ENCODE results near the gene PLSCR4. TPM values are rescaled to one million over a fixed set of nuclear protein-coding genes. Genes with fewer than 3 reads are reported as not detected.
"Not testable (repeated sequence)": the region's sequence is repeated elsewhere in the genome, so short reads cannot be mapped to it uniquely, and the experiment has no call there.

The PLSCR4 gene
- total RNA-seq, 1 experiment from 2014 or later = 1.3 TPM

DNA sequence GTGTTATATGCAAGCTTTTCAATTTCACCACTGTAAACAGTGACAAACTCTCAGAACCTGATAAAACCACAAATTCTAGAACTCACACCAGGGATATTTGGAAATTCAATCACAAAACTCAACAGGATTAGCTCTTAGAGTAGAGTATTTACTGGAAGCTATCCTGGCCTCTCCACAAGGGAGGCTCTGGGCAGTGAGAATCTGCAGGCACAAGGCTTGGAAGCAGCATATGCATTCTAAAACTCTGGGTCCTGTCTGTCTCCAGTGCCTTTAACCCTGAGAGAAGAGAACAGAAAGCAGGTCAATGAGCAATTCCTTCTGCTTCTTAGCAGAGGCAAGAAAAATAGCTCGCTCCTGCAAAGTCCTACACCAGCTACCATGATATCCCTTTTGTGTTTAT, 23.4 kb downstream of the PLSCR4 start:
- BruUV-seq (replicated peaks) = no TSS peak
- Histone ChIP-seq H3K27me3 (replicated peaks; ENCODE audit: insufficient read depth, low read depth, low read length, poor library complexity) (no peaks in the 10 kb centered on the region), H3K4me3 (ENCODE audit: low read depth, low read length, poor library complexity, severe bottlenecking) (no peak overlapping the region), H3K9me3 (ENCODE audit: low read depth, low read length, poor library complexity, severe bottlenecking) (peaks cover 3% of the 10 kb centered on the region), H3K27ac (ENCODE audit: low read depth, low read length, poor library complexity, severe bottlenecking) (no peak overlapping the region), H3K36me3 (ENCODE audit: insufficient read depth, low read length, poor library complexity, severe bottlenecking) (no peaks in the 10 kb centered on the region), H3K4me1 (ENCODE audit: insufficient read depth, low read length, poor library complexity, severe bottlenecking) (no peaks in the 10 kb centered on the region)
- no peak for DNase-seq (ENCODE audit: low spot score)
- no peak for TF ChIP-seq EZH2 (IDR thresholded peaks at IDR 0.05; ENCODE audit: borderline replicate concordance, low read depth, low read length, poor library complexity, severe bottlenecking)
- no peak for TF ChIP-seq CTCF (conservative IDR thresholded peaks at IDR 0.05; ENCODE audit: low read depth, low read length)
- ChIA-PET CTCF (no interaction called here), POLR2A (ENCODE audit: low non-redundant PET) (no interaction called here)
- intact Hi-C loops (cut with micrococcal nuclease; ENCODE audit: unreplicated experiment) = no loop called here

- H3K36me3 ChIP-seq (ENCODE audit: insufficient read depth, low read length, poor library complexity, severe bottlenecking) = no peaks in the 10 kb centered on the region
- no TSS peak for BruUV-seq (replicated peaks)
- ChIA-PET POLR2A (ENCODE audit: low non-redundant PET) (no interaction called here), CTCF (no interaction called here)
- no peak overlapping the region for H3K4me3 ChIP-seq (ENCODE audit: low read depth, low read length, poor library complexity, severe bottlenecking)
- H3K4me1 ChIP-seq (ENCODE audit: insufficient read depth, low read length, poor library complexity, severe bottlenecking) = no peaks in the 10 kb centered on the region
- no peak overlapping the region for H3K27ac ChIP-seq (ENCODE audit: low read depth, low read length, poor library complexity, severe bottlenecking)
- intact Hi-C loops (cut with micrococcal nuclease; ENCODE audit: unreplicated experiment) = no loop called here
- no peaks in the 10 kb centered on the region for H3K27me3 ChIP-seq (replicated peaks; ENCODE audit: insufficient read depth, low read depth, low read length, poor library complexity)
- no peaks in the 10 kb centered on the region for H3K9me3 ChIP-seq (ENCODE audit: low read depth, low read length, poor library complexity, severe bottlenecking)
- TF ChIP-seq EZH2 (IDR thresholded peaks at IDR 0.05; ENCODE audit: borderline replicate concordance, low read depth, low read length, poor library complexity, severe bottlenecking) (no peak), CTCF (conservative IDR thresholded peaks at IDR 0.05; ENCODE audit: low read depth, low read length) (no peak)
- DNase-seq (ENCODE audit: low spot score) = no peak
Observed at GRCh38 chr3:146226881-146227280, 24.0 kb downstream of the PLSCR4 start.

GRCh38 chr3:146225458-146225857, 25.4 kb downstream of the PLSCR4 start:
- H3K27ac ChIP-seq (ENCODE audit: low read depth, low read length, poor library complexity, severe bottlenecking); H3K4me3 ChIP-seq (ENCODE audit: low read depth, low read length, poor library complexity, severe bottlenecking); POLR2A ChIA-PET (ENCODE audit: low non-redundant PET); H3K27me3 ChIP-seq (replicated peaks; ENCODE audit: insufficient read depth, low read depth, low read length, poor library complexity); CTCF ChIA-PET; intact Hi-C loops (cut with micrococcal nuclease; ENCODE audit: unreplicated experiment); H3K4me1 ChIP-seq (ENCODE audit: insufficient read depth, low read length, poor library complexity, severe bottlenecking); BruUV-seq (replicated peaks); H3K9me3 ChIP-seq (ENCODE audit: low read depth, low read length, poor library complexity, severe bottlenecking); H3K36me3 ChIP-seq (ENCODE audit: insufficient read depth, low read length, poor library complexity, severe bottlenecking); DNase-seq (ENCODE audit: low spot score): not testable (repeated sequence)
